Right lobe of liver (tissue), 4 donors: Measurements from ENCODE around the gene IRF2BP1.

Source experiments
- POLR2A ChIP-seq: fragments of 450-650 bp; IDR thresholded peaks from one replicate; pipeline ENCODE4 v1.6.1; 2017; ENCODE audit warnings: antibody characterized with exemption, mild to moderate bottlenecking
- TF ChIP-seq, protein P1 (sequence below), 4 donors: fragments of 200-600 bp in 3 of 4; fragments of 450-650 bp in 1 of 4; IDR thresholded peaks; one replicate each; pipeline versions ENCODE4 v1.5.1 to v1.8.0; 2016 to 2022; ENCODE audit warnings: antibody characterized with exemption in 4 of 4, mild to moderate bottlenecking in 2 of 4
- donor health status: DM: no; HTN: no; CAD: no.
- donor health status: DM: no; HTN: no; CAD: no.
- donor health status: DM: no; HTN: yes; CAD: no.

DNA sequence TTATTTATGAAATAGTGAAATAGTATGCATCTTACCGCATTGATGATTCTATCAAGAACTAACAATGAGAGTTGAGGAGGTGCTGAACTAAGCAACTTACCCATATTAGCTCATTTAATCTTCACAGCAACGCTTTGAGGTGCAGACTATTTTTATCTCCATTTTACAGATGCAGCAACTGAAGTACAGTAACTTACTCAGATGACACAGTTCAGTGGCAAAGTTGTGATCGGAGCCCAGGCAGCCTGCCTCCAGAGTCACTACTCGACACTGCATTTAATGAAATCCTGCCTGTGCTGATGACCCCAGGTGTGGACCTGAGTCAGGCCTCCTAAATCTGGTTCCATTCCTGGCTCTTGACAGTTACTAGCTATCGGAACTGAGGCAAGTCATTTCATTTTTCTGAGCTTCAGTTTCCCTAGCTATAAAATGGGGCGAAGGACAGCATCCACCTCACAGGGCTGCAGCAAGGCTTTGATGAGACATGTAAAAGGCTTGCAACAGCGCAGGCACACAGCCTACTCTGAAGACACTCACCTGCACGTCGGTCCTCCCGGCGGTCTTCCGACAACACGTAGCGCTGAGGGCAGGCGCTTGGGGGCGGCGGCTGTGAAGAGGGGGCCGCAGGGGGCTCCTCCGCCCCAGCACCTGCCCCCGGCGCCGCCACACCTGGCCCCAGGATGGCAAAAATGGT, 14.9 kb upstream of the IRF2BP1 start:
- TF ChIP-seq, protein P1, sequence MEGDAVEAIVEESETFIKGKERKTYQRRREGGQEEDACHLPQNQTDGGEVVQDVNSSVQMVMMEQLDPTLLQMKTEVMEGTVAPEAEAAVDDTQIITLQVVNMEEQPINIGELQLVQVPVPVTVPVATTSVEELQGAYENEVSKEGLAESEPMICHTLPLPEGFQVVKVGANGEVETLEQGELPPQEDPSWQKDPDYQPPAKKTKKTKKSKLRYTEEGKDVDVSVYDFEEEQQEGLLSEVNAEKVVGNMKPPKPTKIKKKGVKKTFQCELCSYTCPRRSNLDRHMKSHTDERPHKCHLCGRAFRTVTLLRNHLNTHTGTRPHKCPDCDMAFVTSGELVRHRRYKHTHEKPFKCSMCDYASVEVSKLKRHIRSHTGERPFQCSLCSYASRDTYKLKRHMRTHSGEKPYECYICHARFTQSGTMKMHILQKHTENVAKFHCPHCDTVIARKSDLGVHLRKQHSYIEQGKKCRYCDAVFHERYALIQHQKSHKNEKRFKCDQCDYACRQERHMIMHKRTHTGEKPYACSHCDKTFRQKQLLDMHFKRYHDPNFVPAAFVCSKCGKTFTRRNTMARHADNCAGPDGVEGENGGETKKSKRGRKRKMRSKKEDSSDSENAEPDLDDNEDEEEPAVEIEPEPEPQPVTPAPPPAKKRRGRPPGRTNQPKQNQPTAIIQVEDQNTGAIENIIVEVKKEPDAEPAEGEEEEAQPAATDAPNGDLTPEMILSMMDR (IDR thresholded peaks at IDR 0.05): no peak
- TF ChIP-seq POLR2A: no peak
